ENCODE results near the gene LAGE3.
A peak's percentile ranks its signal among the peaks of the same experiment; 100 is the strongest.

The LAGE3 gene

DNA sequence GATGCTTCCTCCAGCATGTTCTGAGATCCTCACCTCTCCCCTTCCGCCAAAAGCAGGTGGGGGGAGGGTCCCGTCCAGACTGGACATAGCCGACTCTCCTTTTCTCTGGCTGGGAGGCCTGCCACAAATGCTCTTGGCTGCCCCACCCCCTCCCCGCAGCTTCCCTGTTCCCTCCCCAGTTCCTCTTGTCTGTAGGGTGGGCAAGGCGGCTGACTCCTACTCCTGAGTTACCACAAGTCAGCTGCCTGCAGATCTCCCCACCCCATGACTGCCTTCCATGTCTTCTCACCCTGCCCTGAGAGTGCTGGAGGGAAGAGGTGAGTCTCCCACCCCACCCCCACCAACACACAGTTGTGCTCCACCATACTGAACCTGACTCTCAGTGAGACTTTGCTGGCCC lies 47.7 kb downstream of the LAGE3 start:
- DNase-seq (ENCODE audit: low read depth) = peak; percentile 83

DNA sequence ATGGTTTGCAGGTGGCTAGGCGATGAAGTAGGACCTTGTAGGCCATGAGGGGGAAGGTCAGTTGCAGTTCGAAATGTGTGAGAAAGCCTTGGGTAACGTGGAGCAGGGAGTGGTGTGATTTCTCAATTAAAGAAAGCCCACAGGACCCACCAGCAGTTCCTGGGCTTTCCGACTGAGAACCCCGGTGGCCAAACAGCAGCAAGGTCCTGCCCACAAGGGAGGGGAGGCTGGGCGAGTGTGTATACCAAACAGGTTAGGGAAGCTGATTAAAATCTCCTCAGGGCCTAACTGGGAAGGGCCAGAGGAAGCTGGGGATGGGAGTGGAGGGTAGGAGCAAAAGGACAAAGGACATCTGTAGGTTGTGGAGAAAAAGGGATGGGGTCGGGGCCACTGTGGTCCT lies 48.2 kb downstream of the LAGE3 start:
- DNase-seq (ENCODE audit: low read depth) = peak; percentile 81
- peak overlapping the region; percentile 46 for H3K4me3 ChIP-seq (ENCODE audit: low read depth, low read length)
- TF ChIP-seq, protein P1, sequence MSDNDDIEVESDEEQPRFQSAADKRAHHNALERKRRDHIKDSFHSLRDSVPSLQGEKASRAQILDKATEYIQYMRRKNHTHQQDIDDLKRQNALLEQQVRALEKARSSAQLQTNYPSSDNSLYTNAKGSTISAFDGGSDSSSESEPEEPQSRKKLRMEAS (IDR thresholded peaks at IDR 0.05; ENCODE audit: low read depth, low read length) = no peak
- no peak for TF ChIP-seq POLR2A (IDR thresholded peaks at IDR 0.05; ENCODE audit: extremely low read depth, insufficient read length)
- no peak for TF ChIP-seq MYC (IDR thresholded peaks at IDR 0.05; ENCODE audit: low read depth, low read length)
- TF ChIP-seq, protein P2, sequence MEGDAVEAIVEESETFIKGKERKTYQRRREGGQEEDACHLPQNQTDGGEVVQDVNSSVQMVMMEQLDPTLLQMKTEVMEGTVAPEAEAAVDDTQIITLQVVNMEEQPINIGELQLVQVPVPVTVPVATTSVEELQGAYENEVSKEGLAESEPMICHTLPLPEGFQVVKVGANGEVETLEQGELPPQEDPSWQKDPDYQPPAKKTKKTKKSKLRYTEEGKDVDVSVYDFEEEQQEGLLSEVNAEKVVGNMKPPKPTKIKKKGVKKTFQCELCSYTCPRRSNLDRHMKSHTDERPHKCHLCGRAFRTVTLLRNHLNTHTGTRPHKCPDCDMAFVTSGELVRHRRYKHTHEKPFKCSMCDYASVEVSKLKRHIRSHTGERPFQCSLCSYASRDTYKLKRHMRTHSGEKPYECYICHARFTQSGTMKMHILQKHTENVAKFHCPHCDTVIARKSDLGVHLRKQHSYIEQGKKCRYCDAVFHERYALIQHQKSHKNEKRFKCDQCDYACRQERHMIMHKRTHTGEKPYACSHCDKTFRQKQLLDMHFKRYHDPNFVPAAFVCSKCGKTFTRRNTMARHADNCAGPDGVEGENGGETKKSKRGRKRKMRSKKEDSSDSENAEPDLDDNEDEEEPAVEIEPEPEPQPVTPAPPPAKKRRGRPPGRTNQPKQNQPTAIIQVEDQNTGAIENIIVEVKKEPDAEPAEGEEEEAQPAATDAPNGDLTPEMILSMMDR (IDR thresholded peaks at IDR 0.05; ENCODE audit: low read depth, low read length) = no peak

More for the DNA sequence above, 47.7 kb downstream of the LAGE3 start:
- peak overlapping the region; percentile 46 for H3K4me3 ChIP-seq (ENCODE audit: low read depth, low read length)
- TF ChIP-seq MYC (IDR thresholded peaks at IDR 0.05; ENCODE audit: low read depth, low read length) = no peak
- TF ChIP-seq, protein P1 (IDR thresholded peaks at IDR 0.05; ENCODE audit: low read depth, low read length) = no peak
- TF ChIP-seq, protein P2 (IDR thresholded peaks at IDR 0.05; ENCODE audit: low read depth, low read length) = no peak
- TF ChIP-seq POLR2A (IDR thresholded peaks at IDR 0.05; ENCODE audit: extremely low read depth, insufficient read length) = no peak

GRCh38 chrX:154430479-154430878 lies 48.6 kb downstream of the LAGE3 start:
- TF ChIP-seq POLR2A (IDR thresholded peaks at IDR 0.05; ENCODE audit: extremely low read depth, insufficient read length) (no peak), MYC (IDR thresholded peaks at IDR 0.05; ENCODE audit: low read depth, low read length) (no peak)
- TF ChIP-seq, protein P2 (IDR thresholded peaks at IDR 0.05; ENCODE audit: low read depth, low read length) = no peak
- TF ChIP-seq, protein P1 (IDR thresholded peaks at IDR 0.05; ENCODE audit: low read depth, low read length) = no peak
- H3K4me3 ChIP-seq (ENCODE audit: low read depth, low read length) = peak overlapping the region; percentile 46
- peak; percentile 42 for DNase-seq (ENCODE audit: low read depth)

DNA sequence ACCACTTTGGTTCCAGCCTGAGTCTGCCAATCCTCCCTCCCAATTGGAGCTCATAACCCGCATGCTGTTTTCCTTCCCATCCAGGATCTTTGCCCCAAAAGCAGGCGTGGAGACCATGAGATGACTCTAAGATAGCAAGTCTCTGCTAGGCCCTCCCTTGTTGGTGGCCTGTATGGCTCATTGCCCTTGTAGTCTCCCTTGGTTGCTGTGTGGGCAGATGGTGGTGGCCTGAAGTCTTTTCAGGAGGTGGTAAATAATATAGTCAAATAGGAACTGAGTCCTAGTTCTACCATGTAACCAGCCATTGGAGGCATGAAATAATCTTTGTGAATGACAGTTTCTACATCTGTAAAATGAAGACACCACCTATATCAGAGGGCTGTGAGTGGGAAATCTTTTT lies 49.4 kb downstream of the LAGE3 start:
- peak overlapping the region; percentile 66 for H3K4me3 ChIP-seq (ENCODE audit: low read depth, low read length)
- TF ChIP-seq, protein P2 (IDR thresholded peaks at IDR 0.05; ENCODE audit: low read depth, low read length) = no peak
- TF ChIP-seq MYC (IDR thresholded peaks at IDR 0.05; ENCODE audit: low read depth, low read length) = no peak
- TF ChIP-seq, protein P1 (IDR thresholded peaks at IDR 0.05; ENCODE audit: low read depth, low read length) = no peak
- no peak for TF ChIP-seq POLR2A (IDR thresholded peaks at IDR 0.05; ENCODE audit: extremely low read depth, insufficient read length)
- DNase-seq (ENCODE audit: low read depth) = no peak

- peak within 1 kb of the TSS; percentile 66 for H3K4me3 ChIP-seq (ENCODE audit: low read depth, low read length)
- peak; percentile 95 for DNase-seq (ENCODE audit: low read depth)
- TF ChIP-seq, protein P1 (IDR thresholded peaks at IDR 0.05; ENCODE audit: low read depth, low read length) = peak; percentile 12; the same call in 1 of the 2 replicates
- TF ChIP-seq MYC (IDR thresholded peaks at IDR 0.05; ENCODE audit: low read depth, low read length) (no peak; the same call in 1 of the 2 replicates), POLR2A (IDR thresholded peaks at IDR 0.05; ENCODE audit: extremely low read depth, insufficient read length) (peak; percentile 28)
- TF ChIP-seq, protein P2 (IDR thresholded peaks at IDR 0.05; ENCODE audit: low read depth, low read length) = no peak
Observed at GRCh38 chrX:154428176-154429171, 50.6 kb downstream of the LAGE3 start, which contains the start of gene ATP6AP1. Gene ATP6AP1 (plus strand): TSS chrX:154428677. CDS start chrX:154428693, 16 bp downstream.

Data from NB4 (cell line).